Measurements from ENCODE around the gene CLCN7. TPM values are rescaled to one million over a fixed set of nuclear protein-coding genes. Genes with fewer than 3 reads are reported as not detected.
A peak's percentile ranks its signal among the peaks of the same experiment; 100 is the strongest.

Gene CLCN7
- polyA plus RNA-seq, 12 donors: 12.5 to 36.6 (median 24.0) TPM; not detected in 1

GRCh38 chr16:1505073-1505844, 30.4 kb upstream of the CLCN7 start:
- no peak for DNase-seq

DNA sequence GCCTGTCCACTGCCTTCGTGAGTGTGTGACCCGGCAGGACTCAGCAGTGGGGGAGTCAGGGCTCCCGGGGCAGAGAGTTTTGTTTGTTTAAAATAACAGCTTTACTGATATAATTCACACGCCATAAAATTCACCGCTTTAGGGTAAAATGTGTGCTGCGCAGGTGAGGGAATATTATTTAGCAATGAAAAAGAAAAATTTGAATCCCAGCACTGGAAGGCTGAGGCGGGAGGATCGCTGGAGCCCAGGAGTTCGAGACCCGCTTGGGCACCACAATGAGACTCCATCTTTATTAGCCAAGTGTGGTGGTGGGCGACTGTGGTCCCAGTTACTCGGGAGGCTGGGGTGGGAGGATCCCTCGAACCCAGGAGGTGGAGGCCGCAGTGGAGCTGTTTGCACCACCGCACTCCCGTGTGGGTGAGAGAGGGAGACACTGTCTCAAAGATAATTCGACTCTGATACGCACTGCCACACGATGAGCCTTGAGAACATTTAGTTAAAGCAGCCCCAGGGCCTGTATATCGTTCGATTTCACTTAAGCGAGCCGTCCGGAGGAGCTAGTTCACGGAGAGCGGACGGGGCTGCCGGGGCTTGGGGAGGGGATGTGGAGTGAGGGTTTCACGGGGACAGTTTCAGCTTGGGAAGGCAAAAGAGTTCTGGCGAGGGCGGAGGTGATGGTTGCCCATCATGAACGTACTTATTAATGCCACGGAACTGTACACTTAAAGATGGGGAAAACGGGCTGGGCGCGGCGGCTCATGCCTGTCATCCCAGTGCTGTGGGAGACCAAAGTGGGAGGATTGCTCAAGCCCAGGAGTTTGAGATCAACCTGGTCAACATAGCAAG, 28.5 kb upstream of the CLCN7 start:
- DNase-seq: no peak

GRCh38 chr16:1502092-1503004, 27.5 kb upstream of the CLCN7 start:
- DNase-seq: no peak

- DNase-seq: no peak
Observed at GRCh38 chr16:1501630-1502029, 26.8 kb upstream of the CLCN7 start.

- no peak for DNase-seq
Observed at GRCh38 chr16:1500465-1501150, 25.8 kb upstream of the CLCN7 start.

DNA sequence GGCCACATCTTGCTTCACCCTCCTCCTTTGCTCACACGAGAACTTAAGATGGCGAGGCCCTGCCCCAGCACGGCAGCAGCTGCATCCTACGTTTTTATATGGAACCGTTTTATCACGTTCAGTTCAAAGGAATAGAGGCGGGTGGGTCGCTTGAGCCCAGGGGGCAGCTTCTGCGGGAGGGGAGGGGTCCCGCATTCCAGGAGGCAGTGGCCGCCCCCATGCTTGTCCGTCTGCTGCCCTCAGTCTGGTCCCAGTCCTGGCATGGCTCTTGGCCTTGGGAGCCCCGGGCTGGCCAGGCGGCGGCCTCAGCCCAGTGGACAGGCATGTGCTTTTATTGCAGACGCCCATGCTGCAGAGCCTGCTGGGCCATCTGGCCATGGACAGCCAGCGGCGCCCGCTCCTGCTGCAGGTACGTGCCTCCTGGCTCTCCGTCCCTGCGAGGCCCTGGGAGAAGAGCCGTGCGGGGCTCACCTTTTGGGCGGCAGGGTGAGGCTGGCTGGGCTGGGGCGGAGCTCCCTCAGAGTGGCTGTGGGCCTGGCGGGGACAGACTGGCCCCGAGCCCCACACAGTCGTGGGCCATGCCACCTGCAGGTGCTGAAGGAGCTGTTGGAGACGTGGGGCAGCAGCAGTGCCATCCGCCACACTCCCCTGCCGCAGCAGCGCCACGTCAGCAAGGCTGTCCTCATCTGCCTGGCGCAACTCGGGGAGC, 25.1 kb upstream of the CLCN7 start:
- DNase-seq: no peak

GRCh38 chr16:1498899-1499676, 24.3 kb upstream of the CLCN7 start:
- no peak for DNase-seq

DNA sequence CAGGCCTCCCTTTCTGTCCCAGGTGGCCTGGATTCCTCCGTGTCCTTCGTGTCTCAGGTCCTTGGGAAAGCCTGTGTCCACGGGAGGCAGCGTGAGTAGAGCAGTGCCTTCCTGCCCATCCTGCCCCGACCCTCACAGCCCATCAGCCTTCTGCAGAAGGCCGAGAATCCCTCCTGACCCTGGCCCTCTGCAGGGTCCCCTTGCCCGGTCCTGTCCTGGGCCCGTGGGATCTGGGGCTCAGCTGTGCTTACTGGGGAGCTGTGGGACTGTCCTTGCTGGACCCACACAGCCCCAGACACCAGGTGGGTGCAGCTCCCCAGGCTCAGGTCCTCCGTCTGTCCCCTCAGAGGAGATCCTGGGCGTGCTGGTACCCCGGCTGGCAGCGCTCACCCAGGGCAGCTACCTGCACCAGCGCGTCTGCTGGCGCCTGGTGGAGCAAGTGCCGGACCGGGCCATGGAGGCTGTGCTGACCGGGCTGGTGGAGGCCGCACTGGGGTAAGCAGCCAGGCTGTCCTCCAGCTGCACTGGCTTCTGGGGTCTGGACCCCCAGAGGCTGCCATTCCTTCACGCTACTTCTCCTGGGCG, 22.3 kb upstream of the CLCN7 start:
- no peak for DNase-seq

DNA sequence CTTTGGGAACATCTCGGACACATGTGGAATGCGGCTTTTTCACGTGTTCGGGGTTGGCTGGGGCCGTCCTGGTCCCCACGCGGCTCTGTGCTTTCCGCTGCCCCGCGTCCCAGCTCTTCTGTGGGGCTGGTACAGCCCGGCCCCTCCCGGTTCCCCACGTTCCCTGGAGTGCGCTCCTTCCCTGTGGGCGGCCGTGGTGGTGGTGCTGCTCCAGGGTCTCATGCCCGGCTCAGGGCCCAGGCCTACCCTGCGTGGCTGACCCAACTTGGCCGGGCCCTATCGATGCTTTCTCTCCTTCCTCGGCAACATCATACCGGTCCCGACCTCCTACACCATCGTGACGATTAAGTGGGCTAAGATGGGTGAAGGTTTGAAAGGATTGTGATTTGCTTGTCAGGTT, 21.6 kb upstream of the CLCN7 start:
- DNase-seq: no peak

DNA sequence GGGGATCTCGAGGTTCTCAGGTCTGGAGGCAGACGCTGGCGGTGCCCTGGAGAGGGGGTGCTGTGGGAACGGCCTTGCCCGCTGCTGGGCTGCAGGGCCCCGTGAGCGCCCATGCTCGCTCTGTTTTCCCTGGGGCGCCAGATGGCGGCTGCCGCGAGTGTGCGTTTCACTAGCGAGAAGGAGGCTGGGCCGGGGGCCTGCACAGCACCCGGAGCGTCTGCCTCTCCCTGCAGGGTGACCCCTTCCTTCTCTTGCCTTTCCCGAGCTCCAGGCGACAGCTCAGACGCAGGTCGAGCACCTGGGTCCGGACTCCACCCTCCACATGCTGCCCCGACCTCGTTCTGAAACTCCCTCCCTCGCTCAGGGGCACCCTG, 21.0 kb upstream of the CLCN7 start:
- no peak for DNase-seq

- no peak for DNase-seq
Observed at GRCh38 chr16:1495211-1495888, 20.5 kb upstream of the CLCN7 start.

GRCh38 chr16:1494711-1495110, 19.9 kb upstream of the CLCN7 start:
- DNase-seq: no peak

DNA sequence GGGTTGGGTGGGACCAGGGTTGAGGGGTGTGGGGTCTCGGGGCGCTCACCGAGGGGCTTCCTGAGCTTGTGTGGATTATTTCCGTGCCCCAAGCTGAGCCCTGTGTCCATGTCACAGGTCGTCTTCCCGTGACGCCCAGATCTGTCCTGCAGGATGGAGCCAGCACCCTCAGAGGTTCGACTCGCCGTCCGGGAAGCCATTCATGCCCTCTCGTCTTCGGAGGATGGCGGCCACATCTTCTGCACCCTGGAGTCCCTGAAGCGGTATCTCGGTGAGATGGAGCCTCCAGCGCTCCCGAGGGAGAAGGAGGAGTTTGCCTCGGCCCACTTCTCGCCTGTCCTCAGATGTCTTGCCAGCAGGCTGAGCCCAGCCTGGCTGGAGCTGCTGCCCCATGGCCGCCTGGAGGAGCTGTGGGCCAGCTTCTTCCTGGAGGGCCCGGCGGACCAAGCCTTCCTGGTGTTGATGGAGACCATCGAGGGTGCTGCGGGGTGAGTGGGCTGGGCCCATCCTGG, 19.4 kb upstream of the CLCN7 start:
- no peak for DNase-seq

DNA sequence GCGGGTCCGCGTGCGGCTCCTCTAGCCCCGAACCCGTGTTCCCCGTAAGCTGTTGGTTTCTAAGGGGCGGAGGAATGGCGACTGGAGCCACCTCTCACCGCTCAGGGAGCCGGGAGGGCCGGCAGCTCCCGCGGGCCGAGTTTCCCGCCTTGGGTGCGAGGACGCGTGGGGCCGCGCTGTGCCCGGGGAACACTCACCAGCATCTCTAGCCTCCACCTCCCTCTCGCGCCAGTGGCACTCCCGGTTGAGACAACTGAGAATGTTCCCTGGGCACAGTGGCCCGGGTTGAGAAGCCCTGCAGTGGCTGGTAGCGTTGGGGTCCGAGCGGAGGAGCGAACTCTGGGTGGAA, 18.9 kb upstream of the CLCN7 start:
- DNase-seq: no peak

DNA sequence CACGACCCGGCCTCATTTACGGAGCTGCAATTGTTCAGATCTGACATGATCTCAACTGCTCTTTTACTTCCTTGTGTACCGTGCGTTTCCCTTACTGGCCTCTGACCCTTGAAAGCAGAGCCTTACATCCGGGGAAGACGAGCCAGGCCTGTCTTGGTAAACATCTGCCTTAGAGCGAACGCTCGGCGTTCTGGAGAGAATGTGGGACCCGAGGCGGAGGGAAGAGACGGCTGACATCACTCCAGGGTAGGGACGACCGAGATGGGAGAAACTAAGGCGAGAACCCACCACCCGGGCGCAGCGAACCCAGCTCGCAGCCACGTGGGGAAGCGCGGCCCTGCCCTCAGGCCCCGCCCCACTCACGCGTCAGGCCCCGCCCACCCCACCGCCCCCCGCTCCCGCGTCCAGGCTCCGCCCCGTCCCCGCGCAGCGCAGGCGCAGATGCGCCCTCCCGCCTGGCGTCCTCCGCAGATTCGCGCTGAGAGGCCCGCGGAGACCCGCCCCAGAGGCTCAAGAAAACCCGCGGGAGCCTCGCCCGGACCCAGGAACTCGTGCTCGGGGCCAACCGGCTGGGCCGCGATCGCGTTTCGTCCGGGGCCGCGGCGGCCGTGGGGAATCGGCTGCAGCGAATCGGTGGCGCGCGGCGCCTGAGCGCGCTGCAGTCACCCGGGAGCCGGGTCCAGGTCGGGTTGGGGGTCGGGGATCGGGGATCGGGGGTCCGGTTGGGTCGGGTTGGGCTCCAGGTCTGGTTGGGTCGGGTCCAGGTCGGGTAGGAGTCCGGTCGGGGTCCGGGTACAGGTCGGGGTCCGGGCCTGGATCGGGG, 18.3 kb upstream of the CLCN7 start, which contains the start of gene TELO2:
Gene TELO2 (plus strand): TSS at position 438 of the 823 bp plus-strand sequence. CDS start 922 bp downstream, outside the sequence.
- peak; percentile 86 for DNase-seq

DNA sequence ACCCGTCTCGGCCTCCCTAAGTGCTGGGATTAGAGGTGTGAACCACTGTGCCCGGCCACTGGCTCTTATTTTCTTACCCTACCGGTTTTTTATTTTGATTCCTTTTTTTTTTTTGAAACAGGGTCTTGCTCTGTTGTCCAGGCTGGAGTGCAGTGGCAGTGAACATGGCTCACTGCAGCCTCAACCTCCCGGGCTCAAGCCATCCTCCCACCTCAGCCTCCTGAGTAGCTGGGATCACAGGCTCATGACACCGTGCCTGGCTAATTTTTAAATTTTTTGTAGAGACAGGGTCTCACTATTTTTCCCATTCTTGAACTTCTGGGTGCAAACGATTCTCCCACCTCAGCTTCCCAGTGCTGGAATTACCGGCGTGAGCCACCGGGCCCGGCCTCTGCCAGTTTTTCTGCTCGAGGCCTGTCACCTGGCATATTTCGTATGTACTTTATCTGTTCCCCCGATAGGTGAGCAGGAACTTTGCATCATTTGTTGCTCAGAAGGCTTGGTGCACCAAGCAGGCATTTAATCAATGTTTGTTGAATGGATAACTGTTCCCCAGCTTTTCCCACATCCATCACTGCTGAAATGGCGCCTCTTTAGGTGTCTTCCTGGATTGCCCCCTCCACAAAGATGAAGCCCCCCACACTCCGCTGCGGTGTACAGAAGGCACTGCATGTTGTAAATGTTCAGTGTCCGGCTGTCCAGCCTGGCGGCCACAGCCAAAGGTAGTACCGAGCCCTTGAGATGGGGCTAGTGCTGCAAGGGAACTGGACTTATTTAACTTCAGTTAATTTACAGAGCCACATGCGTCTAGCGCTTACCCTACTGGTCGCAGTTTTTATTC, 17.5 kb upstream of the CLCN7 start:
- no peak for DNase-seq

GRCh38 chr16:1491327-1491726, 16.5 kb upstream of the CLCN7 start:
- no peak for DNase-seq
